IMR-90 (cell line): ENCODE measurements around the gene ZNF785. TPM values are rescaled to one million over a fixed set of nuclear protein-coding genes. Genes with fewer than 3 reads are reported as not detected.

Source experiments
- ATAC-seq: fragments of 200-7000 bp; cut with Tn5 transposase; 2 replicates; pipeline ENCODE4 v1.9.1; 2020; ENCODE audit warnings: low read depth, mild to moderate bottlenecking, moderate library complexity
- BruUV-seq: library from RNA; stranded (reverse); fragments of 400-500 nt; replicated peaks from 2 replicates; lab custom pipeline; 2021; lab: Mats Ljungman, UMichigan
- CTCF ChIA-PET: fragments of 300-600 bp; formaldehyde crosslinking; extraction: SDS; loops from one replicate; lab custom pipeline; 2021; ENCODE audit warnings: antibody characterized with exemption; lab: Yijun Ruan, JAX
- POLR2A ChIA-PET: fragments of 300-600 bp; sonication (Branson Sonifier 250); formaldehyde crosslinking; loops from one replicate; lab custom pipeline; 2022; ENCODE audit warnings: antibody characterized with exemption; ENCODE audit not compliant: unreplicated experiment; lab: Charles Lee
- DNase-seq: peaks from one replicate; pipeline ENCODE4 v3.0.0; 2013
- H2AFZ ChIP-seq: replicated peaks from 2 replicates; pipeline ENCODE3; 2013; ENCODE audit warnings: low read length, mild to moderate bottlenecking; ENCODE audit not compliant: poor library complexity
- H2AK5ac ChIP-seq: 2 replicates; pipeline ENCODE4 v1.6.1; 2013; ENCODE audit warnings: low read depth, low read length, inconsistent platforms
- H2AK9ac ChIP-seq: replicated peaks from 2 replicates; pipeline ENCODE3; 2013; ENCODE audit warnings: mild to moderate bottlenecking, low read depth, low read length, moderate library complexity; ENCODE audit not compliant: poor library complexity
- H2BK120ac ChIP-seq: 2 replicates; pipeline ENCODE4 v1.6.1; 2013; ENCODE audit warnings: low read depth, low read length, inconsistent platforms
- H2BK15ac ChIP-seq: 3 replicates; pipeline ENCODE4 v1.6.1; 2013; ENCODE audit warnings: low read depth, low read length, inconsistent platforms
- H2BK20ac ChIP-seq: 2 replicates; pipeline ENCODE4 v1.6.1; 2013; ENCODE audit warnings: low read depth, mild to moderate bottlenecking, inconsistent platforms, low read length, moderate library complexity
- H2BK5ac ChIP-seq: 2 replicates; pipeline ENCODE4 v1.6.1; 2013; ENCODE audit warnings: mild to moderate bottlenecking, low read depth, low read length, inconsistent platforms; ENCODE audit not compliant: poor library complexity, severe bottlenecking
- H3K14ac ChIP-seq: replicated peaks from 2 replicates; pipeline ENCODE4 v1.6.1; 2013; ENCODE audit warnings: low read depth, low read length, inconsistent platforms
- H3K18ac ChIP-seq: 2 replicates; pipeline ENCODE4 v1.6.1; 2013; ENCODE audit warnings: low read depth, low read length, control low read depth
- H3K23ac ChIP-seq: 2 replicates; pipeline ENCODE4 v1.6.1; 2013; ENCODE audit warnings: low read depth, low read length, inconsistent platforms
- H3K27ac ChIP-seq: 2 replicates; pipeline ENCODE4 v1.5.1; 2013; ENCODE audit warnings: mild to moderate bottlenecking, control low read depth, low read length; ENCODE audit not compliant: insufficient read depth
- H3K27me3 ChIP-seq: 2 replicates; pipeline ENCODE4 v1.6.1; 2013; ENCODE audit warnings: low read length; ENCODE audit not compliant: control insufficient read depth, insufficient read depth
- H3K36me3 ChIP-seq: 2 replicates; pipeline ENCODE4 v1.6.1; 2013; ENCODE audit warnings: low read length, mixed read lengths; ENCODE audit not compliant: control insufficient read depth, insufficient read depth
- H3K4ac ChIP-seq: 2 replicates; pipeline ENCODE4 v1.6.1; 2013; ENCODE audit warnings: low read depth, low read length, inconsistent platforms
- H3K4me1 ChIP-seq: 2 replicates; pipeline ENCODE4 v1.6.1; 2013; ENCODE audit warnings: low read length, mixed read lengths; ENCODE audit not compliant: control insufficient read depth, insufficient read depth
- H3K4me2 ChIP-seq: 2 replicates; pipeline ENCODE4 v1.6.1; 2013; ENCODE audit warnings: low read depth, mild to moderate bottlenecking, control low read depth, low read length, moderate library complexity
- H3K4me3 ChIP-seq: 2 replicates; pipeline ENCODE4 v1.5.1; 2013; ENCODE audit warnings: low read depth, mild to moderate bottlenecking, control low read depth, low read length, moderate library complexity; ENCODE audit not compliant: insufficient read depth
- H3K56ac ChIP-seq: 2 replicates; pipeline ENCODE4 v1.6.1; 2013; ENCODE audit warnings: low read length, inconsistent platforms; ENCODE audit not compliant: insufficient read depth; ENCODE audit errors: extremely low read depth
- H3K79me1 ChIP-seq, 2 experiments: 2 replicates each; pipeline ENCODE4 v1.6.1; 2013; ENCODE audit warnings: low read length in 2 of 2, inconsistent platforms in 1 of 2, low read depth in 1 of 2
- H3K9ac ChIP-seq: 2 replicates; pipeline ENCODE4 v1.6.1; 2013; ENCODE audit warnings: low read depth, low read length, control low read depth
- H3K9me1 ChIP-seq: 2 replicates; pipeline ENCODE4 v1.6.1; 2013; ENCODE audit warnings: low read length, inconsistent platforms; ENCODE audit not compliant: insufficient read depth
- H3K9me3 ChIP-seq: 2 replicates; pipeline ENCODE4 v1.6.1; 2013; ENCODE audit warnings: low read length; ENCODE audit not compliant: control insufficient read depth, insufficient read depth
- H4K20me1 ChIP-seq: 2 replicates; pipeline ENCODE4 v1.6.1; 2013; ENCODE audit warnings: low read length, inconsistent platforms; ENCODE audit not compliant: insufficient read depth
- H4K5ac ChIP-seq: 2 replicates; pipeline ENCODE4 v1.6.1; 2013; ENCODE audit warnings: mild to moderate bottlenecking, low read depth, low read length, control low read depth
- H4K8ac ChIP-seq, 2 experiments: 2 replicates each; pipeline ENCODE4 v1.6.1; 2013; ENCODE audit warnings: low read depth in 2 of 2, low read length in 2 of 2, control low read depth in 1 of 2, inconsistent platforms in 1 of 2
- H4K91ac ChIP-seq: 2 replicates; pipeline ENCODE4 v1.6.1; 2013; ENCODE audit warnings: low read depth, low read length, inconsistent platforms; ENCODE audit not compliant: insufficient read depth
- BHLHE40 ChIP-seq: fragments of 150-350 bp; IDR thresholded peaks from 2 replicates; pipeline ENCODE4 v1.6.1; 2016; ENCODE audit warnings: mild to moderate bottlenecking, low read depth, low read length
- CEBPB ChIP-seq: IDR thresholded peaks from 2 replicates; pipeline ENCODE4 v1.6.1; 2012; ENCODE audit warnings: low read depth, low read length, improper control_type of control experiment
- CHD1 ChIP-seq: IDR thresholded peaks from 2 replicates; pipeline ENCODE4 v1.6.1; 2012; ENCODE audit warnings: low read depth, low read length, improper control_type of control experiment
- MAFK ChIP-seq: IDR thresholded peaks from 2 replicates; pipeline ENCODE4 v1.6.1; 2012; ENCODE audit warnings: low read depth, low read length, improper control_type of control experiment
- MAZ ChIP-seq: IDR thresholded peaks from 2 replicates; pipeline ENCODE4 v1.6.1; 2012; ENCODE audit warnings: low read depth, mild to moderate bottlenecking, low read length, improper control_type of control experiment, moderate library complexity, borderline replicate concordance
- MXI1 ChIP-seq: IDR thresholded peaks from 2 replicates; pipeline ENCODE4 v1.6.1; 2012; ENCODE audit warnings: low read depth, mild to moderate bottlenecking, low read length, moderate library complexity, borderline replicate concordance
- NFE2L2 ChIP-seq: fragments of 150-350 bp; IDR thresholded peaks from 2 replicates; pipeline ENCODE4 v1.6.1; 2016; ENCODE audit warnings: low read depth, mild to moderate bottlenecking, low read length
- POLR2A ChIP-seq: IDR thresholded peaks from 2 replicates; pipeline ENCODE4 v1.6.1; 2012; ENCODE audit warnings: mild to moderate bottlenecking, low read depth, low read length
- RAD21 ChIP-seq: IDR thresholded peaks from 2 replicates; pipeline ENCODE4 v1.6.1; 2012; ENCODE audit warnings: low read length, improper control_type of control experiment
- RFX5 ChIP-seq: IDR thresholded peaks from 2 replicates; pipeline ENCODE4 v1.8.0; 2012; ENCODE audit warnings: low read depth, mild to moderate bottlenecking, low read length, moderate library complexity
- SMC3 ChIP-seq: fragments of 150-350 bp; IDR thresholded peaks from 2 replicates; pipeline ENCODE4 v1.6.1; 2016; ENCODE audit warnings: low read depth, mild to moderate bottlenecking, antibody characterized with exemption, low read length, moderate library complexity
- WGBS, 2 experiments: methylation state at CpG; one replicate each; pipeline versions ENCODE4 v1.1.5 to v1.1.7; 2013; ENCODE audit warnings: missing lambda C conversion rate in 2 of 2; ENCODE audit not compliant: insufficient read length in 1 of 2; ENCODE audit errors: extremely low coverage in 2 of 2; 5-methylcytosine and 5-hydroxymethylcytosine counted together
- dilution Hi-C: fragments of 300-500 bp; cut with HindIII; formaldehyde crosslinking; loops from one replicate; pipeline ENCODE4 v1.14.3; 2018; ENCODE audit warnings: low sequenced_read_pairs; ENCODE audit not compliant: unreplicated experiment
- in situ Hi-C: fragments of 300-500 bp; cut with MboI; formaldehyde crosslinking; loops from 3 replicates; pipeline ENCODE4 v1.14.3; 2019; ENCODE audit warnings: low sequenced_read_pairs, inconsistent platforms, mixed read lengths
- intact Hi-C: fragments of 100-400 bp; cut with micrococcal nuclease; formaldehyde crosslinking; loops from 2 replicates; pipeline ENCODE4 v1.10.0; 2022
- polyA plus RNA-seq, 3 experiments: library from polyadenylated mRNA; depleted of rRNA; stranded (reverse); fragments of >200 nt; gene quantifications; 2 replicates each; pipeline ENCODE4 v1.2.3, GENCODE V29; 2012; ENCODE audit warnings: low replicate concordance in 1 of 3
- total RNA-seq: library from RNA; depleted of rRNA; stranded (reverse); fragments of >200 nt; gene quantifications from 2 replicates; pipeline ENCODE4 v1.2.3, GENCODE V29; 2012
- TF ChIP-seq, protein P1 (sequence below): fragments of 150-350 bp; IDR thresholded peaks from 2 replicates; pipeline ENCODE4 v1.6.1; 2017; ENCODE audit warnings: mild to moderate bottlenecking, antibody characterized with exemption, low read length, low read depth
- TF ChIP-seq, protein P2 (sequence below): fragments of 150-350 bp; IDR thresholded peaks from 2 replicates; pipeline ENCODE4 v1.6.1; 2016; ENCODE audit warnings: low read depth, mild to moderate bottlenecking, low read length, moderate library complexity, borderline replicate concordance
- TF ChIP-seq, protein P3 (sequence below): conservative IDR thresholded peaks from 2 replicates; pipeline ENCODE4 v1.5.1; 2012; ENCODE audit warnings: mild to moderate bottlenecking, low read depth, low read length, improper control_type of control experiment

ZNF785 gene
- total and polyA plus RNA-seq, 2 of the 4 experiments (the other 2 are of a cell fraction), result 2.9 to 4.0 TPM

DNA sequence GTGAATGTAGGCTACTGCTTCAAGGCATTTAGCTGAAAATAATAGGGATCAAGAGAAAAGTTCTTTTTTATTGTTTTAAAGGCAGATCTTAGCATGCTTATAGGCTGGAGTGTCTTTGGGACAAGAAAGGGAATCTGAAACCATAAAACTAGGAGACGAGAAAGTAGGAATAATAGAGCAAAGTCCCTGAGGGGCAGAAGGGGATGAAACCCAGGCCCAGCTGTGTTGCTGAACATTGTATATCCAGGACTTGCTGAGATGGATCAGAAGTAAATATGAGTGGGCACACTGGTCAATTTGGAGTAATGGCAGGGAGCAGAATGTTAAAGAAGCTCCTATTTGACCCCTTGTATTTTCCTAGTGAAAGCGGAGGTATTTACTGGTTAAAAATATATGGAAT, 15.4 kb upstream of the ZNF785 start:
- ATAC-seq (no peak), DNase-seq (no peak)
- H3K9me3 ChIP-seq, result no peaks in the 10 kb centered on the region; the same call in 1 of the 2 replicates
- CTCF ChIA-PET, result no interaction called here
- H2AFZ ChIP-seq, result no peak overlapping the region
- H3K9ac ChIP-seq, result no peak overlapping the region
- H4K91ac ChIP-seq, result no peak overlapping the region
- H2AK5ac ChIP-seq, result no peak overlapping the region
- H4K5ac ChIP-seq, result no peak overlapping the region
- WGBS, 2 experiments, result 100% methylated on average over 1 of the region's 2 CpGs; no CpG with 5 or more reads in 1 of the 2 experiments
- no peaks in the 10 kb centered on the region for H4K20me1 ChIP-seq
- no peak overlapping the region for H4K8ac ChIP-seq
- dilution Hi-C loops, result no loop called here
- BruUV-seq, result no TSS peak
- 0 out of 4 replicates have a peak, but pooled peaks cover 0 to 6% of the 10 kb centered on the region in 2 experiments for H3K79me1 ChIP-seq
- H3K27ac ChIP-seq, result no peak overlapping the region
- no peak overlapping the region for H2BK20ac ChIP-seq
- no peaks in the 10 kb centered on the region for H3K27me3 ChIP-seq
- no peak overlapping the region for H2BK120ac ChIP-seq
- no peak overlapping the region for H3K4ac ChIP-seq
- H3K4me1 ChIP-seq, result peaks cover 6% of the 10 kb centered on the region; the same call in 1 of the 2 replicates
- no peak overlapping the region for H3K4me2 ChIP-seq
- H3K18ac ChIP-seq, result no peak overlapping the region
- POLR2A ChIA-PET, result no interaction called here
- intact Hi-C loops, result no loop called here
- no peak overlapping the region for H3K56ac ChIP-seq
- in situ Hi-C loops, result no loop called here
- no peak overlapping the region for H2BK15ac ChIP-seq
- no peak overlapping the region for H3K23ac ChIP-seq
- H2AK9ac ChIP-seq, result no peak overlapping the region
- no peak overlapping the region for H3K14ac ChIP-seq
- H3K9me1 ChIP-seq, result no peaks in the 10 kb centered on the region; the same call in 1 of the 2 replicates
- TF ChIP-seq RFX5 (no peak), MAFK (no peak), MXI1 (no peak), NFE2L2 (no peak), SMC3 (no peak), CEBPB (no peak), BHLHE40 (no peak), POLR2A (no peak), RAD21 (no peak), MAZ (no peak), CHD1 (no peak)
- TF ChIP-seq, protein P1, sequence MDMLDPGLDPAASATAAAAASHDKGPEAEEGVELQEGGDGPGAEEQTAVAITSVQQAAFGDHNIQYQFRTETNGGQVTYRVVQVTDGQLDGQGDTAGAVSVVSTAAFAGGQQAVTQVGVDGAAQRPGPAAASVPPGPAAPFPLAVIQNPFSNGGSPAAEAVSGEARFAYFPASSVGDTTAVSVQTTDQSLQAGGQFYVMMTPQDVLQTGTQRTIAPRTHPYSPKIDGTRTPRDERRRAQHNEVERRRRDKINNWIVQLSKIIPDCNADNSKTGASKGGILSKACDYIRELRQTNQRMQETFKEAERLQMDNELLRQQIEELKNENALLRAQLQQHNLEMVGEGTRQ, result no peak
- TF ChIP-seq, protein P2, sequence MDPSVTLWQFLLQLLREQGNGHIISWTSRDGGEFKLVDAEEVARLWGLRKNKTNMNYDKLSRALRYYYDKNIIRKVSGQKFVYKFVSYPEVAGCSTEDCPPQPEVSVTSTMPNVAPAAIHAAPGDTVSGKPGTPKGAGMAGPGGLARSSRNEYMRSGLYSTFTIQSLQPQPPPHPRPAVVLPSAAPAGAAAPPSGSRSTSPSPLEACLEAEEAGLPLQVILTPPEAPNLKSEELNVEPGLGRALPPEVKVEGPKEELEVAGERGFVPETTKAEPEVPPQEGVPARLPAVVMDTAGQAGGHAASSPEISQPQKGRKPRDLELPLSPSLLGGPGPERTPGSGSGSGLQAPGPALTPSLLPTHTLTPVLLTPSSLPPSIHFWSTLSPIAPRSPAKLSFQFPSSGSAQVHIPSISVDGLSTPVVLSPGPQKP, result no peak
- TF ChIP-seq, protein P3, sequence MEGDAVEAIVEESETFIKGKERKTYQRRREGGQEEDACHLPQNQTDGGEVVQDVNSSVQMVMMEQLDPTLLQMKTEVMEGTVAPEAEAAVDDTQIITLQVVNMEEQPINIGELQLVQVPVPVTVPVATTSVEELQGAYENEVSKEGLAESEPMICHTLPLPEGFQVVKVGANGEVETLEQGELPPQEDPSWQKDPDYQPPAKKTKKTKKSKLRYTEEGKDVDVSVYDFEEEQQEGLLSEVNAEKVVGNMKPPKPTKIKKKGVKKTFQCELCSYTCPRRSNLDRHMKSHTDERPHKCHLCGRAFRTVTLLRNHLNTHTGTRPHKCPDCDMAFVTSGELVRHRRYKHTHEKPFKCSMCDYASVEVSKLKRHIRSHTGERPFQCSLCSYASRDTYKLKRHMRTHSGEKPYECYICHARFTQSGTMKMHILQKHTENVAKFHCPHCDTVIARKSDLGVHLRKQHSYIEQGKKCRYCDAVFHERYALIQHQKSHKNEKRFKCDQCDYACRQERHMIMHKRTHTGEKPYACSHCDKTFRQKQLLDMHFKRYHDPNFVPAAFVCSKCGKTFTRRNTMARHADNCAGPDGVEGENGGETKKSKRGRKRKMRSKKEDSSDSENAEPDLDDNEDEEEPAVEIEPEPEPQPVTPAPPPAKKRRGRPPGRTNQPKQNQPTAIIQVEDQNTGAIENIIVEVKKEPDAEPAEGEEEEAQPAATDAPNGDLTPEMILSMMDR, result no peak
- H3K36me3 ChIP-seq, result peaks cover 18% of the 10 kb centered on the region
- no peak overlapping the region for H3K4me3 ChIP-seq
- H2BK5ac ChIP-seq, result no peak overlapping the region
